NCI-H2227 (cell line): ENCODE results near the gene MORN5.
"Not testable (repeated sequence)": the region's sequence is repeated elsewhere in the genome, so short reads cannot be mapped to it uniquely, and the experiment has no call there.

Source experiments
- DNase-seq: peaks from one replicate; lab custom pipeline; 2025; ENCODE audit not compliant: unreplicated experiment; lab: John Stamatoyannopoulos, UW

MORN5 gene

GRCh38 chr9:122159026-122159924, at the start of gene MORN5, which contains the start of gene NDUFA8:
MORN5 (plus strand) TSS chr9:122159908; CDS start chr9:122159973, 65 bp downstream.
NDUFA8 (minus strand) TSS chr9:122159779; CDS start chr9:122159677, 102 bp downstream.
- peak; percentile 96 for DNase-seq

- no peak for DNase-seq
Measured at GRCh38 chr9:122110100-122110833, 49.4 kb upstream of the MORN5 start.

GRCh38 chr9:122111413-122112085, 48.2 kb upstream of the MORN5 start:
- DNase-seq, result no peak

GRCh38 chr9:122112238-122112637, 47.5 kb upstream of the MORN5 start:
- DNase-seq, result no peak

GRCh38 chr9:122113574-122113973, 46.1 kb upstream of the MORN5 start:
- peak; percentile 28 for DNase-seq

- no peak for DNase-seq
Measured at GRCh38 chr9:122115176-122116035, 44.3 kb upstream of the MORN5 start.

- DNase-seq, result no peak
Measured at GRCh38 chr9:122116040-122116439, 43.7 kb upstream of the MORN5 start.

- no peak for DNase-seq
Measured at GRCh38 chr9:122116448-122117173, 43.1 kb upstream of the MORN5 start.

GRCh38 chr9:122117241-122117640, 42.5 kb upstream of the MORN5 start:
- not testable (repeated sequence) for DNase-seq

GRCh38 chr9:122118343-122119165, 41.2 kb upstream of the MORN5 start:
- no peak for DNase-seq

GRCh38 chr9:122119166-122119521, 40.6 kb upstream of the MORN5 start:
- DNase-seq, result no peak

- DNase-seq, result no peak
Measured at GRCh38 chr9:122119721-122120120, 40.0 kb upstream of the MORN5 start.

GRCh38 chr9:122120316-122121071, 39.2 kb upstream of the MORN5 start:
- no peak for DNase-seq

- no peak for DNase-seq
Measured at GRCh38 chr9:122121391-122121790, 38.3 kb upstream of the MORN5 start.

GRCh38 chr9:122121931-122122330, 37.8 kb upstream of the MORN5 start:
- DNase-seq, result no peak

GRCh38 chr9:122122468-122122867, 37.2 kb upstream of the MORN5 start:
- DNase-seq, result no peak

- peak; percentile 70 for DNase-seq
Measured at GRCh38 chr9:122122903-122123632, 36.6 kb upstream of the MORN5 start.

GRCh38 chr9:122124048-122124447, 35.7 kb upstream of the MORN5 start:
- no peak for DNase-seq
